CD4-positive, alpha-beta T cell (primary cell): Measurements from ENCODE around the gene TLK1. TPM values are rescaled to one million over a fixed set of nuclear protein-coding genes. Genes with fewer than 3 reads are reported as not detected.

ENCODE experiments used
- ATAC-seq: fragments of 200-7000 bp; cut with Tn5 transposase; one replicate; pipeline ENCODE4 v1.10.0; 2022; ENCODE audit warnings: mild to moderate bottlenecking; ENCODE audit not compliant: poor library complexity
- CTCF ChIA-PET: fragments of 350-600 bp; sonication (Branson Sonifier 250); formaldehyde crosslinking; loops from one replicate; lab custom pipeline; 2021; ENCODE audit warnings: antibody characterized with exemption, inconsistent platforms; lab: Charles Lee
- POLR2A ChIA-PET: fragments of 350-600 bp; sonication (Branson Sonifier 250); formaldehyde crosslinking; loops from one replicate; lab custom pipeline; 2021; ENCODE audit warnings: antibody characterized with exemption, inconsistent platforms; lab: Charles Lee
- DNase-seq, 14 experiments: peaks; one replicate each; pipeline ENCODE4 v3.0.0-alpha.2; 2013 to 2020; ENCODE audit warnings: mixed read lengths in 2 of 14
- H3K27ac ChIP-seq, 2 donors: one replicate each; pipeline versions ENCODE4 v1.5.1 to v1.7.0; 2013; ENCODE audit warnings: low read length in 2 of 2, low read depth in 1 of 2, mild to moderate bottlenecking in 1 of 2
- H3K27me3 ChIP-seq, 2 experiments: 1 replicate in 1 of 2; 2 replicates in 1 of 2; pipeline versions ENCODE4 v1.6.1 to v1.7.0; 2013; ENCODE audit warnings: low read length in 2 of 2, control low read depth in 1 of 2, mild to moderate bottlenecking in 1 of 2, moderate library complexity in 1 of 2; ENCODE audit not compliant: insufficient read depth in 2 of 2, control insufficient read depth in 1 of 2
- H3K36me3 ChIP-seq: one replicate; pipeline ENCODE4 v1.6.1; 2013; ENCODE audit warnings: low read length, control low read depth; ENCODE audit not compliant: insufficient read depth
- H3K4me1 ChIP-seq: one replicate; pipeline ENCODE4 v1.6.1; 2013; ENCODE audit warnings: low read length, control low read depth; ENCODE audit not compliant: insufficient read depth
- H3K4me3 ChIP-seq: one replicate; pipeline ENCODE4 v1.5.1; 2013; ENCODE audit warnings: mild to moderate bottlenecking, low read length, moderate library complexity
- H3K9me3 ChIP-seq, 2 experiments: 1 replicate in 1 of 2; 2 replicates in 1 of 2; pipeline versions ENCODE4 v1.6.1 to v1.7.0; 2013; ENCODE audit warnings: low read length in 2 of 2, mild to moderate bottlenecking in 2 of 2, control low read depth in 1 of 2, moderate library complexity in 1 of 2; ENCODE audit not compliant: control insufficient read depth in 1 of 2, insufficient read depth in 1 of 2
- H3K27ac Mint-ChIP-seq: one replicate; pipeline ENCODE4 v1.8.0; 2020; ENCODE audit warnings: mixed read lengths
- H3K27me3 Mint-ChIP-seq: one replicate; pipeline ENCODE4 v1.8.0; 2021; ENCODE audit warnings: mixed read lengths
- H3K36me3 Mint-ChIP-seq: one replicate; pipeline ENCODE4 v1.8.0; 2021; ENCODE audit warnings: low read depth, mixed read lengths
- H3K4me1 Mint-ChIP-seq: one replicate; pipeline ENCODE4 v1.8.0; 2021; ENCODE audit warnings: low read depth, mixed read lengths
- H3K4me3 Mint-ChIP-seq: one replicate; pipeline ENCODE4 v1.8.0; 2020; ENCODE audit warnings: mild to moderate bottlenecking, mixed read lengths
- H3K9me3 Mint-ChIP-seq: one replicate; pipeline ENCODE4 v1.8.0; 2020; ENCODE audit warnings: mixed read lengths
- CTCF ChIP-seq: fragments of 200-600 bp; IDR thresholded peaks from one replicate; pipeline ENCODE4 v1.8.0; 2022; ENCODE audit warnings: antibody characterized with exemption, mild to moderate bottlenecking
- intact Hi-C, 2 experiments: fragments of 100-400 bp; cut with DNase I in 1 of 2; cut with micrococcal nuclease in 1 of 2; formaldehyde crosslinking; loops; one replicate each; pipeline versions ENCODE4 v1.15.1 to v1.9.0; 2023 to 2025; cut with DNase I, micrococcal nuclease
- polyA plus RNA-seq, 2 donors: library from polyadenylated mRNA; unstranded; fragments of 120-200 nt; gene quantifications; one replicate each; pipeline ENCODE4 v1.2.1, GENCODE V29; 2013
- total RNA-seq, 174 experiments: library from RNA in 2 of 174; stranded (reverse) in 2 of 174; gene quantifications; one replicate each; pipeline ENCODE4 v1.2.3 and lab custom pipeline; 2021 to 2026

TLK1 gene
- 100 to 1,000 TPM; 135 to 138 TPM for total RNA-seq
- 44.4 TPM for polyA plus RNA-seq (2013, experiment 1 of 2)
- 59.1 TPM for polyA plus RNA-seq (2013, experiment 2 of 2)
- 44.5 to 321 (median 108) reads per million in 172 experiments for total RNA-seq (lab: John Stamatoyannopoulos, UW)

DNA sequence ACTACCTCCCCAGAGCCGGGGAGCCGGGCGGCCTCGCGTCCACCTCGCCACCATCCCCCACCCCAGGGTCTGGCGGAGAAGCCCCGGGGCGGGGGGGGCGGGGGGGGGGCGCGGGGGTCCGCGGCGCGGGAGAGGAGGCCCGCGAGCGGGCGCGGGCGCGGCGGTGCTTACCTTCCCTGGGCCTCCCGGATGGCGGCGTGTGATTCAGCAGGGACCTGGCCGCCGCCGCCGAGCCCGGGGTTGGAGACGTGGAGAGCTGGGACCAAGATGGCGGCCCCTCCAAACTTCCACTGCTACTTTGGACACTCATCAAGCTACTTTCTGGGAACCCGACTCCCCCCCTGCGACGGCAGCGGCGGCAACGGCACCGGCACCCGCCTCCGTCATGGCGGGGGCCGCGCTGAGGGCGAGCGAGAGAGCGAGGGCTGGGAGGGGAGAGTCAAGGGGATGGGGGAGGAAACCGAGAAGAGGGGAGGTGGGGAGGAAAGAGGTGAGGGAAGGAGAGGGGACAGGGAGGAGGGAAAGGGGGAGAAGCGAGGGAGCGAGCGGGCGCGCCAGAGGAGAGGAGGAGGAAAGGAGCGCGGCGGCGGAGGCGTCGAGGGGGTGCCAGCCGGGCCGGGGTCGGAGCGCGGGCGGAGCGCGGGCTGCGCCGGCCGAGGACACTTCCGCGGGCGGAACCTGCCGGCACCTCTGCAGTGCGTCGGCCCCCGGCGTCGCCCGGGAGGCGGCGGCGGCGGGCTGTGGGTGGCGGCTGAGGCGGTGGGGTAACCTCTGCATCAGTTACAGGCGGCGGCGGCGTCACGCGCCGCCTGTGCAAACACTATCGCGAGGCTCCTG is at the start of gene TLK1:
TLK1 (minus strand) TSS at position 775 of the 837 bp plus-strand sequence; CDS start at position 310, 465 bp downstream.
- CTCF ChIA-PET, result interaction anchor here (1.0 to 4.0 kb wide), 8 partner anchors 13 to 274 kb away, joined by 3 to 27 read pairs (median 8); partner anchors contain the start of genes DCAF17, GORASP2 and METTL8
- intact Hi-C loops, result loop anchor here (2.0 to 10.0 kb wide), 4 partner anchors 47 to 272 kb away; partner anchors contain the start of genes DCAF17 (in 1 of the 2) and METTL8 (in 1 of the 2)

GRCh38 chr2:171210216-171210863 is 49.6 kb upstream of the TLK1 start:
- CTCF ChIA-PET, result no interaction called here
- intact Hi-C loops, result loop anchor here in 1 of 2 experiments (2.0 kb wide), 3 partner anchors 38 to 206 kb away; no protein-coding TSS in a partner anchor

More for the DNA sequence above, at the start of gene TLK1:
- Mint-ChIP-seq H3K9me3 (no peaks in the 10 kb centered on the region), H3K4me3 (peak within 1 kb of the TSS; percentile 96), H3K4me1 (peaks cover 76% of the 10 kb centered on the region), H3K27ac (peak within 1 kb of the TSS; percentile 95), H3K36me3 (peaks cover 21% of the 10 kb centered on the region), H3K27me3 (no peaks in the 10 kb centered on the region)
- TF ChIP-seq CTCF, result no peak
- peak; percentile 52 to 91 (median 78) for DNase-seq
- Histone ChIP-seq H3K36me3 (no peaks in the 10 kb centered on the region), H3K27ac (peak within 1 kb of the TSS; percentile 62 to 95), H3K9me3 (no peaks in the 10 kb centered on the region), H3K4me3 (peak within 1 kb of the TSS; percentile 86), H3K4me1 (peaks cover 30% of the 10 kb centered on the region), H3K27me3 (no peaks in the 10 kb centered on the region)
- peak; percentile 65 for ATAC-seq
- POLR2A ChIA-PET, result interaction anchor here (0.9 to 4.5 kb wide), 11 partner anchors 23 to 274 kb away, joined by 3 to 43 read pairs (median 14); partner anchors contain the start of genes DCAF17, GORASP2 and METTL8

More at GRCh38 chr2:171210216-171210863, 49.6 kb upstream of the TLK1 start:
- H3K27me3 ChIP-seq, result no peaks in the 10 kb centered on the region
- Mint-ChIP-seq H3K4me1 (peaks cover 25% of the 10 kb centered on the region), H3K36me3 (no peaks in the 10 kb centered on the region), H3K4me3 (peak overlapping the region; percentile 77), H3K27ac (peak overlapping the region; percentile 80), H3K9me3 (no peaks in the 10 kb centered on the region), H3K27me3 (no peaks in the 10 kb centered on the region)
- H3K9me3 ChIP-seq, result no peaks in the 10 kb centered on the region
- TF ChIP-seq CTCF, result no peak
- peaks cover 18% of the 10 kb centered on the region for H3K4me1 ChIP-seq
- no peaks in the 10 kb centered on the region for H3K36me3 ChIP-seq
- DNase-seq (no peak), ATAC-seq (no peak)
- H3K27ac ChIP-seq, result peak overlapping the region in 1 of 2 donors; percentile 66
- peak overlapping the region; percentile 50 for H3K4me3 ChIP-seq
- POLR2A ChIA-PET, result interaction anchor here (1.6 kb wide), 1 partner anchor 38 kb away, joined by 8 read pairs; no protein-coding TSS in a partner anchor
